ENCODE data around the gene IQCN.

Gene IQCN

DNA sequence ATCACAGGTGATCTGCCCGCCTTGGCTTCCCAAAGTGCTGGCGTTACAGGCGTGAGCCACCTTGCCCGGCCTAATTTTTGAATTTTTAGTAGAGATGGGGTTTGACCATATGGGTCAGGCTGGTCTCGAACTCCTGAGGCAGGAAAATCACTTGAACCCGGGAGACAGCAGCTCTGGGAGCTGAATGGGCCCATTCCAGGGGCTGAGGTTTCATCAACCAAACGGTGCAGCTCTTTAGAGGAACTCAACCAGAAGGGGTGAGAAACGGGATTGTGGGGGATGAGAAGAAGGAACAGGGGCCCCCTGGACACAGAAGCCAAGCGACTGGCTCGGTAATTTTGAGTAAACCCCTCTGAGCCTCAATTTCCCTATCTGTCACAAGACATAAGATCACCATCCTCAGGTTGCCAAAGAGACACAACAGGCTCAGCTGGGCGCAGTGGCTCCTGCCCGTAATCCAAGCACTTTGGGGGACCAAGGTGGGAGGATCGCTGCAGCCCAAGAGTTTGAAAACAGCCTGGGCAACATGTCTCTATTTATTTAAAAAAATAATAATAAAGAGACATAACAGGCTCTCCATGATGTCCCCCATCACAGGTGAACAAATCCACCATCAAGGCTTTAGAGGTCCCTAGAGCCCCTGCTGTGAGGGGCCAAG, 562 bp downstream of the IQCN start:
- TF ChIP-seq, protein P1, sequence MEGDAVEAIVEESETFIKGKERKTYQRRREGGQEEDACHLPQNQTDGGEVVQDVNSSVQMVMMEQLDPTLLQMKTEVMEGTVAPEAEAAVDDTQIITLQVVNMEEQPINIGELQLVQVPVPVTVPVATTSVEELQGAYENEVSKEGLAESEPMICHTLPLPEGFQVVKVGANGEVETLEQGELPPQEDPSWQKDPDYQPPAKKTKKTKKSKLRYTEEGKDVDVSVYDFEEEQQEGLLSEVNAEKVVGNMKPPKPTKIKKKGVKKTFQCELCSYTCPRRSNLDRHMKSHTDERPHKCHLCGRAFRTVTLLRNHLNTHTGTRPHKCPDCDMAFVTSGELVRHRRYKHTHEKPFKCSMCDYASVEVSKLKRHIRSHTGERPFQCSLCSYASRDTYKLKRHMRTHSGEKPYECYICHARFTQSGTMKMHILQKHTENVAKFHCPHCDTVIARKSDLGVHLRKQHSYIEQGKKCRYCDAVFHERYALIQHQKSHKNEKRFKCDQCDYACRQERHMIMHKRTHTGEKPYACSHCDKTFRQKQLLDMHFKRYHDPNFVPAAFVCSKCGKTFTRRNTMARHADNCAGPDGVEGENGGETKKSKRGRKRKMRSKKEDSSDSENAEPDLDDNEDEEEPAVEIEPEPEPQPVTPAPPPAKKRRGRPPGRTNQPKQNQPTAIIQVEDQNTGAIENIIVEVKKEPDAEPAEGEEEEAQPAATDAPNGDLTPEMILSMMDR (IDR thresholded peaks at IDR 0.05; ENCODE audit: poor library complexity, severe bottlenecking) = no peak

DNA sequence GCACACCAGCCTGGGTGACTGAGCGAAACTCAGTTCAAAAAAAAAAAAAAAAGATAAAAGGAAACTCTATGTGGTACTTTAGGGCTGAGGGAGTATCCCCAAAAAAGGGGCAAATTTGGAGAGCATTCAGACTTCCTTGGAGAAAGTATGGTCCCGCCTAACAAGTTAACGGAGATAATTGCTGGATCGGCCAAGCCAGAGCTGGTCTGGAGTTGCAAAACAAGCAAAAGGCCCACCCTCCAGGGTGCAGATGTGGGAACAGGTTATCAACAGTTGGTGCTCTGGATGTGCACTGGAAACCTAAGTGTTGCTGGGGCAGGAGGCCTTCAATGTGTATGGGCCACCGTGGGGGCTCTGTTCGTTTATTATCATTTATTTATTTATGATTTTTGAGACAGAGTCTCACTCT, 2.8 kb downstream of the IQCN start:
- Histone ChIP-seq H3K36me3 (ENCODE audit: low read depth) (no peaks in the 10 kb centered on the region), H3K27ac (ENCODE audit: poor library complexity, severe bottlenecking) (no peak overlapping the region), H3K27me3 (ENCODE audit: insufficient read depth, poor library complexity, severe bottlenecking) (no peaks in the 10 kb centered on the region), H3K9me3 (ENCODE audit: severe bottlenecking) (no peaks in the 10 kb centered on the region), H3K4me1 (ENCODE audit: insufficient read depth, poor library complexity, severe bottlenecking) (peaks cover 14% of the 10 kb centered on the region), H3K4me3 (ENCODE audit: severe bottlenecking) (no peak overlapping the region)
- no peak for ATAC-seq (ENCODE audit: low read depth)
- TF ChIP-seq, protein P1 (IDR thresholded peaks at IDR 0.05; ENCODE audit: poor library complexity, severe bottlenecking) = no peak
- no peak for DNase-seq (ENCODE audit: low spot score)

More for the DNA sequence above, 562 bp downstream of the IQCN start:
- Histone ChIP-seq H3K4me1 (ENCODE audit: insufficient read depth, poor library complexity, severe bottlenecking) (peaks cover 14% of the 10 kb centered on the region), H3K27ac (ENCODE audit: poor library complexity, severe bottlenecking) (peak overlapping the region; percentile 63), H3K9me3 (ENCODE audit: severe bottlenecking) (no peaks in the 10 kb centered on the region), H3K27me3 (ENCODE audit: insufficient read depth, poor library complexity, severe bottlenecking) (no peaks in the 10 kb centered on the region), H3K36me3 (ENCODE audit: low read depth) (peaks cover 5% of the 10 kb centered on the region), H3K4me3 (ENCODE audit: severe bottlenecking) (no peak overlapping the region)
- no peak for DNase-seq (ENCODE audit: low spot score)
- ATAC-seq (ENCODE audit: low read depth) = no peak

DNA sequence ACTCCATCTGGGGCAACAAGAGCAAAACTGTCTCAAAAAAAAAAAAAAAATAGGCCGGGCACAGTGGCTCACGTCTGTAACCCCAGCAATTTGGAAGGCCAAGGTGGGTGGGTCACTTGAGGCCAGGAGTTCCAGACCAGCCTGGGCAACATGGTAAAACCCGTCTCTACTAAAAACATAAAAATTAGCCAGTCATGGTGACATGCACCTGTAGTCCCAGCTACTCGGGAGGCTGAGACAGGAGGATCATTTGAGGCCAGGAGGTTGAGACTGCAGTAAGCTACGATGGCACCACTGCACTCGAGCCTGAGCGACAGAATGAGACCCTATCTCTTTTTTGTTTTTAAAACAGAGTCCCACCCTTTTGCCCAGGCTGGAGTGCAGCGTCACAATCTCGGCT, 3.9 kb downstream of the IQCN start:
- no peaks in the 10 kb centered on the region for H3K36me3 ChIP-seq (ENCODE audit: low read depth)
- no peaks in the 10 kb centered on the region for H3K27me3 ChIP-seq (ENCODE audit: insufficient read depth, poor library complexity, severe bottlenecking)
- H3K4me1 ChIP-seq (ENCODE audit: insufficient read depth, poor library complexity, severe bottlenecking) = peaks cover 11% of the 10 kb centered on the region
- no peak overlapping the region for H3K4me3 ChIP-seq (ENCODE audit: severe bottlenecking)
- TF ChIP-seq, protein P1 (IDR thresholded peaks at IDR 0.05; ENCODE audit: poor library complexity, severe bottlenecking) = no peak
- H3K27ac ChIP-seq (ENCODE audit: poor library complexity, severe bottlenecking) = no peak overlapping the region
- DNase-seq (ENCODE audit: low spot score) (no peak), ATAC-seq (ENCODE audit: low read depth) (no peak)
- no peaks in the 10 kb centered on the region for H3K9me3 ChIP-seq (ENCODE audit: severe bottlenecking)

DNA sequence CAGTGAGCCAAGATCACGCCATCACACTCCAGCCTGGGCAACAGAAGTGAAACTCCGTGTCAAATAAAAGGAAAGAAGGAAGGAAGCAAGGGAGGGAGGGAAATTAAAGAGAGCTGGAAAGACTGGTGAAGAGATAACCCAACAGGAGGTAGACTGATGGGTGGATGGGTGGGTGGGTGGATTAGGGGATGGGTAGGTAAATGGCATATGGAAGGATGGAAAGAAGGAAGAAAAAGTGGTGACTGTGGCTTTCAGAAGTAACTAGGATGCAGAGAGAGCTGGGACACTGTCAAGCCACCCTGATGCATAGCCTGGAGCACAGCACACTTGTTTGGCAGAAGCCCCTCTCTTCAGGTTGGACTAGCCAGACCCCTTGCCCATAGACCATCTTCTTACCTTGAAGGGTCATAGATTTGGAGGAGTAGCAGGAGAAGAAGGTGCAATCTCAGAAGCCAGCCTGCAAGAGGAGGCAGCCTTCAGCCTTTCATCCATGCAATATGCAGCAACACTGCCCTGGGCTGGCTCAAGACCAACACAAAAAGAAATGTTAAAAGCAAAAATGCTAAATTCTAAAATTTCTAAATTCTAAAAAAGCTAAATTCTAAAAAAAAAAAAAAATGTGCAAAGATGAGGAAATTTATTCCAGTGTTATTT, 5.1 kb downstream of the IQCN start:
- no peak for DNase-seq (ENCODE audit: low spot score)
- H3K4me1 ChIP-seq (ENCODE audit: insufficient read depth, poor library complexity, severe bottlenecking) = no peaks in the 10 kb centered on the region
- no peak for ATAC-seq (ENCODE audit: low read depth)
- TF ChIP-seq, protein P1 (IDR thresholded peaks at IDR 0.05; ENCODE audit: poor library complexity, severe bottlenecking) = no peak
- no peak overlapping the region for H3K27ac ChIP-seq (ENCODE audit: poor library complexity, severe bottlenecking)
- no peaks in the 10 kb centered on the region for H3K27me3 ChIP-seq (ENCODE audit: insufficient read depth, poor library complexity, severe bottlenecking)
- H3K4me3 ChIP-seq (ENCODE audit: severe bottlenecking) = no peak overlapping the region
- H3K9me3 ChIP-seq (ENCODE audit: severe bottlenecking) = no peaks in the 10 kb centered on the region
- no peaks in the 10 kb centered on the region for H3K36me3 ChIP-seq (ENCODE audit: low read depth)

Measured in RWPE2 (cell line).